GM19372 (cell line): Measurements from ENCODE around the gene MYH8.

Source experiments
- ATAC-seq: cut with Tn5 transposase; IDR thresholded peaks from one replicate; pipeline ENCODE4 v1.9.1; 2021; ENCODE audit warnings: mild to moderate bottlenecking, low read depth, moderate library complexity; ENCODE audit not compliant: unreplicated experiment

MYH8 gene

DNA sequence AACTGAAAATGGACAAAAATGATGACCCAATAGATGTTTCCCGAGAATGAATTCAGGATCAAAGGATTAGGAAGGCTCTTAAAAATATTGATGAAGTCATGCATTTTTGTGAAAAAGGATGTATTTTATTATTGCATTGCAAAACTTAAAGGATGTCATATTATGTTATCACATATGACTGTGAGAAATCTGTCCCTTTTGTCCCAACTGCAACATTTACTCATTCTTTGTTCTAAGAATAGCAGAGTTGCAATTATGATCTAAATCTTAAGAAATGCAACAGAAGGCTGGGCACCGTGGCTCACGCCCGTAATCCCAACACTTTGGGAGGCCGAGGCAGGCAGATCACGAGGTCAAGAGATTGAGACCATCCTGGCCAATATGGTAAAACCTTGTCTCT, 35.9 kb downstream of the MYH8 start:
- no peak for ATAC-seq

DNA sequence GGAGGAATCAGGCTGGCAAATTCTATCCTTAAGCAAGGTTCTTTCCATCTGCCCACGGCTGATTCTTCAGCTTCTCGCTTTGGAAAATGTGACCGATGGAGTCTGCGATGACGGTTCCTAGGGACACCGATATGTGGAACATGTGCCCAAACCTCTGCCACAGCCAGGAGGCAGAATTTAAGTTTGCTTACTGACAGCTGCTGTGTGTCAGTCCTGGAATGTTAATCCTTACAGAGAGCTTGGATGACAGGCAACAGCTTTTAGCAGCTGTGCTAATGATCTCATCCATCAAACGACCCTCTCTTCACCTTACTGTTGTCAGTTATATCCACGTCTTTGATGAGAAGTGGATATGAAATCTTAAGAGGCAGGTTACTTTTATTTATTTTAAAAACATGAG, 37.6 kb downstream of the MYH8 start:
- ATAC-seq, result no peak

DNA sequence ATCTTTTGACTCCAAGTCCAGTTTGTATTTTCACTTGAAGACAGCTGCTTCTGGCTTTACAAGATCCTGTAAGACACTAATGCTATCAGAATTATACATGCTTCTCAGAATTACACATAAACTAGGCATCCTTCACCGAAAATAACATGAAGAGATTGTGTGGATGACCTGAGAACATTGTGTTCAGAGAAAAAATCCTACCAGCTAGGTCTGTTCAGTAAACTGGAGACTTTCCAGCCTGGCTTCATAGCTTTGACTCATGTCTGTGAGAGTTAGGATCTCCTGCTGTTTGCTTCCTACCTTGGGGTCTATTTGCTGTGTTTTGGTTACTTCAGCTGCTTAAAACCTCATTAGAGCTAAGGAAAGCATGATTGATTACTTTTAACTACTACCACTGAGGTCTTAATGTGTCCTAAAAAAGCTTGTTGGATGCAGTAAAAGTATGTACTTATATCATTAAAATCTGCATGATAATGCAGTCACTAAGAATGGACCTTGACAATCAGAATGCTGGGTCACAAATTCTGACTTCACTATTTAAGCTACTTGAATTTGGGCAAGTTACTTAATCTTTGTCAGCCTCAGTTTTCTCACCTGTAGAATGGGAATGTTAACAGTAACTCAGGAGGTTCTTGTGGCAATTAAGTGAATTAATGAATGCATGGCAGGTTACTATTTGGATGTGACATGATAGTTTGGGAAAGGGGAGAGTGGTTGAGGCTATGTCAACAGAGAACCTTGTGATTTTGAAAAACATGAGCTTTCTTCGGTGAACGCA, 40.9 kb downstream of the MYH8 start:
- ATAC-seq, result no peak

DNA sequence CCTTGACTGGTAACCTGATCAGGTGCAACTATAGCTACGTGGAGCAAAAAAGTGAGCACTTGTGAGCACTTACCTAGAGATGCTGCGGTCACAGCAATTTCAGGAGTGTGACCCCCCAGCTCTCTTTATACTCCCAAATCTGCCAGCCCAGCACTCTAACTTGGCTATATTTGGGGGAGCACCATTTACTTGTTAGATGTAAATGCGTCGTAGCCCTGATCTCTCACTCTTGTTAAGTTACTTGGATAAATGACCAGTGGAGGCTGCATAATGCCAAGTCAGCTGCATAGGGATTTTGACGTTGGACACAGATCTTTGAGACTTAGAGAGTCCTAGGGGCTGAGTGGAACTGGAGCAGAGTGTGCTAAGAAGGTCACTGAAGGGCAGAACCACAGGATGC, 48.8 kb downstream of the MYH8 start, which contains the start of gene MYH13:
Gene MYH13 (minus strand): TSS at position 101 of the 400 bp plus-strand sequence. CDS start 8,476 bp downstream, outside the sequence.
- no peak for ATAC-seq

DNA sequence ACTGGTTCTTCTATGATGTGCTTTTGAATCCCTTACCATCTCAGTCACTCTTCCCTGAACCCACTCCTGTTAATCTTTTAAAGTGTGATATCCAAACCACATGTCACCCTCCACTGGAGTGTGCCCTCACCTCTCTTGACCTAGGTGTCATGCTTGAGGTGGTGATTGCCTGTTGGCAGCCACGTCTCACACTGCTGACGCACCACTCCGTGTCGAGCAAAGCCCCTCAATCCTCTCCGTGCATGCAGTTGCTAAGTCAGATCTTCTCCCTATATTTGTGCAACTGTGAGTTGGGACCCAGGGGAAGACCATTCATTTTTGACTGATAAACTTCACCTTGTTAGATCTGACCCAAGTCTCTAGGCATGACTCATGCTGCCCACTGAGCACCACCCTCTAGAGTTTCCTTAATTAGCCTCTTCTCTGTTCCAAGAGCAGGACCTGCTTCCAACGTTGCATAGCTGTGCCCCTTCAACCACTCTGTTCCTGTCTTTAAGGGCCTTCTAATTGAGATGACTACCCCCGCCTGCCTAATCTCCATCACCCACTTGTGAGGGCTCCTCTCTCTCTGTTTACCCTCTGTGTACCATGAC, 51.6 kb downstream of the MYH8 start:
- ATAC-seq, result no peak

DNA sequence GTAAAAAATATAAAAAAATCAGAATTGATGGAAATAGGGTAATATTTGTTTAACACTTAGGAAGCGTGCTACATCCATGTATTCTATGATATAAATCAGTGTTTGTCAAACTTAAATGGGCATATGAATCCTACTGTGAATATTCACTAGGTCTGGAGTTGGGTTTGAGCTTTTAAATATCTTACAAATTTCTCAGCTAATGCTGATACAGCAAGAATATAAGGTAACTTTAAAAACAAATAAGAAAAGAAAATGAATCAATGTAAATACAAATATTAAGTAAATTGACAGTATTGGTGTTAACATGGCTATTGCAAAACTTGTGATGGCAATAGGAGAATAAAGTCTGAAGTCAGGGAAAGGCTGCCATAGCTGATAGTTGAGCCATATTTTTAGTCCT, 52.5 kb downstream of the MYH8 start:
- ATAC-seq, result no peak

DNA sequence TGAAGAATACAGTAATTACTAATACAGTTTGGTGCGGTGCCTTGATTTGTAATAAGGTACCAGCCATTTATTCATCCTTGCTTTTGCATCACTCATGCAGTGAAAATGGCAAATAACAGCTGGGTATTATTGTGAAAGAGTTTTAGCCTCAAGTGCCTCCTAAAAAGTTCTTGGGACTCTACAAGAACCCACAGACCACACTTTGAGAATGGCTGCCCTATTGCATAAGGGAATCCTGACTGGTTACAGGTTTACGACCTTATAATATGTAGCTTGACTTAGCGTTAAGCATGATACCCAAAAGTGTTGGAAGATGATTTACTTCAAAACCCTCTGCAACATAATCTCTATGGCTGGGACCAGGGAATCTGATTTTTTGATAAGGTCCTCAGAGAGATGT, 53.2 kb downstream of the MYH8 start:
- ATAC-seq, result no peak

DNA sequence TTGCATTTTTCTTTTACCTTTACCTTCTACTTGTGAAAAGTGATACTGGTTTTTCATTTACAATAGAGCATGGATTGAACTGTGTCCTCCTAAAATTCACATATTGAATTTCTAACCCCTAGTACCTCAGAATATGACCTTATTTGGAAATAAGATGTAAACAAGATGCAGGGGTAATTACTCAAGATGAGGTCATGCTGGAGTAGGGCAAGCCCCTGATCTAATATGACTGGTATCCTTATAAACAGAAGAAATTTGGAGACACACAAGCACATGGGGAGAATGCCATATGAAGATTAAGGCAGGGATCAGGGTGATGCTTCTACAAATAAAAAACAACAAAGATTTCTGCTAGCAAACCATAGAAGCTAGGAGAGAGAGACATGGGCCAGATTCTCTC, 61.2 kb downstream of the MYH8 start:
- ATAC-seq, result no peak

DNA sequence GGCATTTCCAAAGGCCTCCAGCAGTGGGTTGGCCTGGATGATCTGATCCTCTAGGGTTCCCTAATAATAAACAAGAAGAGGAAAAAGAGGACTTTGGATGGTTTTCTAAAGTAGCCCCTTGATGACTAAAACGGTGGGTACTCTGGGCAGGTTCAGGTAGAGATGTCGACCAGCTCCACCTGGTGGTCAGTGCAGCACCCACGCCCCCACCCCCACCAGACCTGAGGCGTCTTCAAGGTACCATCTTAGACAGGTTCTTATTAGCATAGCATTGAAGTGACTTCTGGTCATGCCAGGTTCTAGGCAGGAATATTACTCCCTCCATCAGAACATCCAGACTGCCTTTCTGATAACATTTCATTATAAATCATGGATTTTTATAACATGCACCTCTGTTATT, 64.0 kb downstream of the MYH8 start:
- ATAC-seq, result no peak

DNA sequence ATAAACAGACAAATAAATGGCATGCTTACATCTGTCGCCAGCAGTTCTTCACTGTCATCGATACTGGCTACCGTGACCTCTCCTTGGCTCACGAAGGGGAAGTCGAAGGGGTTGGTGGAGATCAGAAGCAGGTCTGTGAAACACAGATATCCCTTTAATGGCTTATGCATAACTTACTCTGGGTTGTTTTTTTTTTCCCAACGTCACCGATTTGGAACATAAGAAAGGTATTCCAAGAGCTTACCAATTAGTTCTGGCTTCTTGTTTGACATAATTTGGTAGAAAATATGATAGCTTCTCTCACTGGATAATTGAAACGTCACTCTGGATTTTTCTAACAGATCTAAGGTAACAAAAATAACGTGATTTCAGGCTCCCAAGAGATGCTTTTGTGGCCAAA, 67.1 kb downstream of the MYH8 start:
- no peak for ATAC-seq

DNA sequence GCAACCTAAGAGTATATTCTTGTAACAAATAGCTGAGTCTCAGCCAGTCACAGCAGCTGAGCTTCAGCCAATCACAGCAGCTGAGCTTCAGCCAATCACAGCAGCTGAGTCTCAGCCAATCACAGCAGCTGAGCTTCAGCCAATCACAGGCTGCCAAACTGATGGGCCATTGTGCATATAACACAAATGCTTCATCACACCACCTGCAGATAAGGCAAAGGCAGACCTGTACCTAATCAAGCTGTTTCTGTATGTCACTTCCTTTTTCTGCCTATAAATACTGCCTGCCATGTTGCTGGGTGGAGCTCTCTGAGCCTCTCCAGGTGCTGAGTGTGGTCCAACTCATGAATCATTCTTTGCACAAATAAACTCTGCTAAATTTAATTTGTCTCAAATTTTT, 68.9 kb downstream of the MYH8 start:
- ATAC-seq, result no peak

DNA sequence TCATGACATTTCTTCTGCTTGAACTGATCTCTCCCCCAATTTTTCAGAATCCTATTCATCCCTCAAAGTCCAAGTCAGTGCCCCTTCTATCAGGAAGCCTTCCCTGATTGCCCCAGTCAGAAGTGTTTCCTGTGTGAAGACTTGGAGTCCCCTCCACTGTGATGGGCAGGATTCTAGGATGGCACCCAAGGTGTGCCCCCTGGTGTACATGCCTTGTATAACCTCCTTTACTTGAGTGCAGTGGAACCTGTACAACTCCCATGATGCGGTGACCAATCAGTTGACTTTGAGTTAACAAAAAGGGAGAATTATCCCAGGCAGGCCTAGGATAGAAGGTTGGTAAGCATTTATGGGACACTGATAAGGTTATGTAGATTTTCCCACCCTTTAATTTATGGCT, 72.3 kb downstream of the MYH8 start:
- no peak for ATAC-seq

DNA sequence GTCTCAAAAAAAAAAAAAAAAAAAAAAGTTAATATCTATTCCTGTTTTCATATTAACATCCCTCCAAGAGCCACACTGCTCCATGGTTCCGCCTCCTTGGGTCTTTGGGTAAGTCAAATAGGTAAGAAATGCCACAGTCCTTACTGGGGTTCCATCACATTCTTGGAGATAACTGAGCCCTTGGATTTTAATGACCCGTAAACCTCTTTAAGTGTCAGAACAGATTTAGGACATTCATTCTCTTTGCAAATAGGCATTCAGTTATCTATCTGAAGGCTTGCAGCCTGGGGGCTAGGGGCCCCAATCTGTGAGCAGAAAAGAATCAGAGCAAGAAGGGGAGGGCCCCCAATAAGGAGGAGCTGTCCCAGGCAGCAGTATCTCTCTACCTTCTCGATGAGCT, 76.9 kb downstream of the MYH8 start:
- no peak for ATAC-seq
